Measurements from ENCODE around the gene DLST. TPM values are rescaled to one million over a fixed set of nuclear protein-coding genes. Genes with fewer than 3 reads are reported as not detected.

DLST gene
- total RNA-seq, 1 donor from 2014 or later = 125 TPM

DNA sequence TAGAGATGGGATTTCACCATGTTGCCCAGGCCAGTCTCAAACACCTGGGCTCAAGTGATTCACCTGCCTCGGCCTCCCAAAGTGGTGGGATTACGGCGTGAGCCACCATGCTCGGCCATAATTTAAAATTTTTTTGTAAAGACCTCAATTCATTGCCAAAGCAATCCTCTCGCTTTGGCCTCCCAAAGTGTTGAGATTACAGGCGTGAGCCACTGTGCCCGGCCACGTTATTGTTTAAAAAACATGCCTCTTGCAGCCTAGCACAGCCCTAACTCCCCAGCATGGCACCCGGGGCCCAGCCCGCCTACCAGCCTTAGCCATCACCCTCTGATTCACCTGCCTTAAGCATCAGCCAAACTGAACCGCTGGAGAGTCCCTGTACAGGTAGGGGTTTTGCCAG is 54.4 kb downstream of the DLST start:
- no peak overlapping the region for H3K27ac Mint-ChIP-seq (ENCODE audit: unreplicated experiment)
- peaks cover 5% of the 10 kb centered on the region for H3K4me1 Mint-ChIP-seq (ENCODE audit: unreplicated experiment)
- no peaks in the 10 kb centered on the region for H3K9me3 Mint-ChIP-seq (ENCODE audit: unreplicated experiment)
- peaks cover 5% of the 10 kb centered on the region for H3K27me3 Mint-ChIP-seq (ENCODE audit: unreplicated experiment)
- no peaks in the 10 kb centered on the region for H3K36me3 Mint-ChIP-seq (ENCODE audit: low read depth, unreplicated experiment)
- no peak overlapping the region for H3K4me3 Mint-ChIP-seq (ENCODE audit: unreplicated experiment)
- DNase-seq (ENCODE audit: low spot score) = no peak
- TF ChIP-seq, protein P1, sequence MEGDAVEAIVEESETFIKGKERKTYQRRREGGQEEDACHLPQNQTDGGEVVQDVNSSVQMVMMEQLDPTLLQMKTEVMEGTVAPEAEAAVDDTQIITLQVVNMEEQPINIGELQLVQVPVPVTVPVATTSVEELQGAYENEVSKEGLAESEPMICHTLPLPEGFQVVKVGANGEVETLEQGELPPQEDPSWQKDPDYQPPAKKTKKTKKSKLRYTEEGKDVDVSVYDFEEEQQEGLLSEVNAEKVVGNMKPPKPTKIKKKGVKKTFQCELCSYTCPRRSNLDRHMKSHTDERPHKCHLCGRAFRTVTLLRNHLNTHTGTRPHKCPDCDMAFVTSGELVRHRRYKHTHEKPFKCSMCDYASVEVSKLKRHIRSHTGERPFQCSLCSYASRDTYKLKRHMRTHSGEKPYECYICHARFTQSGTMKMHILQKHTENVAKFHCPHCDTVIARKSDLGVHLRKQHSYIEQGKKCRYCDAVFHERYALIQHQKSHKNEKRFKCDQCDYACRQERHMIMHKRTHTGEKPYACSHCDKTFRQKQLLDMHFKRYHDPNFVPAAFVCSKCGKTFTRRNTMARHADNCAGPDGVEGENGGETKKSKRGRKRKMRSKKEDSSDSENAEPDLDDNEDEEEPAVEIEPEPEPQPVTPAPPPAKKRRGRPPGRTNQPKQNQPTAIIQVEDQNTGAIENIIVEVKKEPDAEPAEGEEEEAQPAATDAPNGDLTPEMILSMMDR (IDR thresholded peaks at IDR 0.05; ENCODE audit: unreplicated experiment) = no peak

DNA sequence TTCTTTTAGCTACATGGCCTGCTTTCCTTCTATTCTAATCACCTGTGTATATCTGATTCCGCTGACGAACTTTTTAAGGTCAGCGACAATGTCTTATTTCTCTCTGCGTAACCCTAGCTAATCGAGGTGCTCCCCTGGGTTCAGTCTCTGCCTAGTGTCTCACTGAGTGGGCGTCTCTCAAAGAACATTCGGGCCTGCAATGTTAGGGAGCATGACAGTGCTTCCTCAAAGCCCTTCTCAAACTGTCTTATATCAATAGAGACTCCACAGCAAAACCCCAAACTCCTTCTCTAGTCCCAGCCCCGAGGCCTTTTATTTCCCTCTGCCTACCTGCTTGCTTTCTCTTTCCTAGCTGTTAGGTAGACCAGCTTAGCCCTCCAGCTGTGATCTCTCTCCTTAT is 55.0 kb downstream of the DLST start:
- H3K4me1 Mint-ChIP-seq (ENCODE audit: unreplicated experiment) = peaks cover 8% of the 10 kb centered on the region
- no peak overlapping the region for H3K4me3 Mint-ChIP-seq (ENCODE audit: unreplicated experiment)
- H3K27ac Mint-ChIP-seq (ENCODE audit: unreplicated experiment) = no peak overlapping the region
- TF ChIP-seq, protein P1 (IDR thresholded peaks at IDR 0.05; ENCODE audit: unreplicated experiment) = no peak
- H3K9me3 Mint-ChIP-seq (ENCODE audit: unreplicated experiment) = no peaks in the 10 kb centered on the region
- H3K27me3 Mint-ChIP-seq (ENCODE audit: unreplicated experiment) = peaks cover 5% of the 10 kb centered on the region
- H3K36me3 Mint-ChIP-seq (ENCODE audit: low read depth, unreplicated experiment) = no peaks in the 10 kb centered on the region
- DNase-seq (ENCODE audit: low spot score) = no peak

DNA sequence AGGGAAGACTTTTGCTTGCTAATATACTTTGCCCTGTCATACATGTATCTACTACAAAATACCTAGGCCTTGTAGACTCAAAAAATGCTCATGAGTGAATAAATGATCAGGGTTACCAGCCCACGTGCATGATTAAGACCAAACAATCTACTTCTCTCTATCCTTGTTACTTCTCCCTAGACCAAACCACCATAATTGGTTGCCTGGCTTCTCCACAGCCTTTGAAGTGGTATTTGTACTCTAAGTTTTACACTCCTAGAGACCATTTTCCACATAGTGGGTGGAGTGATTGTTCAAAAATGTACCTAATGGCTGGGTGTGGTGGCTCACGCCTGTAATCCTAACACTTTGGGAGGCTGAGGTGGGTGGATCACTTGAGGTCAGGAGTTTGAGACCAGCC is 55.5 kb downstream of the DLST start:
- TF ChIP-seq, protein P1 (IDR thresholded peaks at IDR 0.05; ENCODE audit: unreplicated experiment) = no peak
- Mint-ChIP-seq H3K36me3 (ENCODE audit: low read depth, unreplicated experiment) (no peaks in the 10 kb centered on the region), H3K9me3 (ENCODE audit: unreplicated experiment) (no peaks in the 10 kb centered on the region), H3K27me3 (ENCODE audit: unreplicated experiment) (peaks cover 5% of the 10 kb centered on the region), H3K4me1 (ENCODE audit: unreplicated experiment) (peaks cover 8% of the 10 kb centered on the region), H3K4me3 (ENCODE audit: unreplicated experiment) (no peak overlapping the region), H3K27ac (ENCODE audit: unreplicated experiment) (no peak overlapping the region)
- no peak for DNase-seq (ENCODE audit: low spot score)

DNA sequence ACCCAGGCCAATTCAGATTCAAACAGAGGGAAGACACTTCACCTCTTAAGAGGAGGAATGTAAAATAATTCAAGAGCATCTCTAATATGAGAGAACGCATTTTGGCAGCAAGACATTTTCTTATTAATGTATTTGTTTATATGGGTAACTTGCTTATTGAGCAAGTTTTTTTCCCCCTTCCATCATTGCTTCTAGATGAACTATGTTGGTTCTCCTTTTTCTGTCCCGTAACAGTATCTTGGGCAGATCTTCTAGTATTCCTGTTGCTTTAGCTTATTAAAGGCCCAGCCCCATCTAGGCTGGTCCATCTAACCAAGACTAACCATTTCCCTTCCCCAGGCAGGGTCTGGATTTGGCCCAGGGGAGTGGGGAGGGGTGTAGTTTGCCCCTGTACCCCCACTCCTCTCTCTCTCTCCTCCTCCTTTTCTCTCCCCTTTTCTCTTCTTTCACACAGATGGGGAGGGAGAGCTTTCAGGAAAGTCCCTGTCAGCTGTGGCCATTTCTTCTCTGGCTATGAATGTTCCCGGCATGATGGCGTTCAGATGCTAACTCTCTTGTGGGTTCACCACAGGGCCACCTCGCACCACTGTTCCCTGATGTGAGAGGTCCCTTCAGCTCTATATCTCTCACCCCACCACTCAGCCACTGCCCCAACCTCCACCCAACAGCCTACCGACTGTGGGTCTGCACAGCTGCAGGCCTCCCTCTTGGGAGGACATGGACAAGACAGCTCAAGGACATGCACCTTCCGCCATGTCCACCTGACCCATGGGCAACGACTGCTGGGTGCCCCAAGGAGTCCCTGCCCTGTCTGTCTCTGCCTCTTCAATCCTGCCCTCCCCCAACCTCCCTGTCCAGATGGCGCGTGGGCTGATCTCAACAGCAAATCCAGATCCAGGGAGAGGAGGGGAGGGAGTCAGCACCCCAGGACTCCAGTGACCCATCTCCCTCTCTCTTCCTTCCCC is 57.1 kb downstream of the DLST start:
- no peak overlapping the region for H3K27ac Mint-ChIP-seq (ENCODE audit: unreplicated experiment)
- TF ChIP-seq, protein P1 (IDR thresholded peaks at IDR 0.05; ENCODE audit: unreplicated experiment) = no peak
- H3K4me1 Mint-ChIP-seq (ENCODE audit: unreplicated experiment) = peaks cover 3% of the 10 kb centered on the region
- H3K4me3 Mint-ChIP-seq (ENCODE audit: unreplicated experiment) = no peak overlapping the region
- no peak for DNase-seq (ENCODE audit: low spot score)
- H3K36me3 Mint-ChIP-seq (ENCODE audit: low read depth, unreplicated experiment) = no peaks in the 10 kb centered on the region
- H3K9me3 Mint-ChIP-seq (ENCODE audit: unreplicated experiment) = no peaks in the 10 kb centered on the region
- peaks cover 5% of the 10 kb centered on the region for H3K27me3 Mint-ChIP-seq (ENCODE audit: unreplicated experiment)

DNA sequence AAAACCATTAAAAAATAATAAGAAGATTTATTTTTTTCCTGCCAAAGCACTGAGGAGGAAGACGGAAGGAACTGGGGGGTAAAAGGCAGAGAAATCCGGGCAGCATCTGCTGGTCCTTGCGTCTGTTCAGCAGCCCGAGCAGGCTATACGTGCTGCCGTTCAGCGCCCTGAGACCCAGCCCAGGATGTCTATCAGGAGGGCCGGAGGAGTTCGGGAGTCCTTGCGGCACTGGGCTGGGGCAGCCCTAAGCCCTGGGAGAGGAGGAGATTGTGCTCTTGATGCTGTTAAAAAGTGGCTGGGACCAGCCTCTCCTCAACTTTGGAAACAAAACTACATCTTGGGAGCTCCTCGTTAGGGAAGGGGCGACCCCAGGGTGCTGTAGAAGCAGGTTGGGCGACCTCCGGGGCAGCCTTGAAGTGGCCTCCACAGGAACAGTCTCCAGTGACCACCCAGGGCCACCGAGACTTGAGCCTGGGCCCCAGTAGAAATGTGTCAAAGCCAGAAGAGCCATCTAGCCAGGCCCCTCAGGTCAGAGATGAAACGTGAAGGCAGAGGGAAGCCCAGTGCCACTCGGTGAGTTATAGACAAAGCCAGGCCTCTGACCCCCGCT is 59.3 kb downstream of the DLST start:
- Mint-ChIP-seq H3K36me3 (ENCODE audit: low read depth, unreplicated experiment) (no peaks in the 10 kb centered on the region), H3K4me3 (ENCODE audit: unreplicated experiment) (no peak overlapping the region), H3K9me3 (ENCODE audit: unreplicated experiment) (no peaks in the 10 kb centered on the region), H3K27ac (ENCODE audit: unreplicated experiment) (no peak overlapping the region), H3K4me1 (ENCODE audit: unreplicated experiment) (peaks cover 3% of the 10 kb centered on the region), H3K27me3 (ENCODE audit: unreplicated experiment) (peaks cover 5% of the 10 kb centered on the region)
- DNase-seq (ENCODE audit: low spot score) = no peak
- TF ChIP-seq, protein P1 (IDR thresholded peaks at IDR 0.05; ENCODE audit: unreplicated experiment) = no peak

Data from endothelial cell (in vitro differentiated cells).